WTC11 (cell line): ENCODE results near the gene ELP5. TPM values are rescaled to one million over a fixed set of nuclear protein-coding genes. Genes with fewer than 3 reads are reported as not detected.

Experiments used
- ATAC-seq: fragments of 200-7000 bp; cut with Tn5 transposase; 2 replicates; pipeline ENCODE4 v1.10.0; 2021; ENCODE audit warnings: mild to moderate bottlenecking, moderate library complexity
- CTCF ChIA-PET: fragments of 300-600 bp; sonication (Branson Sonifier 250); formaldehyde crosslinking; loops from one replicate; lab custom pipeline; 2021; ENCODE audit warnings: antibody characterized with exemption; lab: Charles Lee
- POLR2A ChIA-PET: fragments of 350-600 bp; sonication (Branson Sonifier 250); formaldehyde crosslinking; loops from one replicate; lab custom pipeline; 2021; ENCODE audit warnings: antibody characterized with exemption; lab: Charles Lee
- DNase-seq: peaks from one replicate; pipeline ENCODE4 v3.0.0; 2021; ENCODE audit warnings: low spot score
- H3K27ac Mint-ChIP-seq: 2 replicates; pipeline ENCODE4 v1.8.0; 2021; ENCODE audit warnings: mixed read lengths
- H3K27me3 Mint-ChIP-seq: 2 replicates; pipeline ENCODE4 v1.8.0; 2021; ENCODE audit warnings: low read depth, mild to moderate bottlenecking, moderate library complexity, mixed read lengths
- H3K36me3 Mint-ChIP-seq: 2 replicates; pipeline ENCODE4 v1.8.0; 2021; ENCODE audit warnings: mixed read lengths
- H3K4me1 Mint-ChIP-seq: 2 replicates; pipeline ENCODE4 v1.8.0; 2022; ENCODE audit warnings: mixed read lengths
- H3K4me3 Mint-ChIP-seq: 2 replicates; pipeline ENCODE4 v1.8.0; 2021; ENCODE audit warnings: mild to moderate bottlenecking, moderate library complexity, mixed read lengths
- H3K9me3 Mint-ChIP-seq: 2 replicates; pipeline ENCODE4 v1.8.0; 2021; ENCODE audit warnings: mixed read lengths
- CREB1 ChIP-seq: sonication (generic); formaldehyde crosslinking; IDR thresholded peaks from 2 replicates; pipeline ENCODE4 v1.8.0; 2023; ENCODE audit warnings: mild to moderate bottlenecking, missing genetic modification reagents
- CREM ChIP-seq: sonication (generic); formaldehyde crosslinking; IDR thresholded peaks from 2 replicates; pipeline ENCODE4 v1.8.1; 2022; ENCODE audit warnings: mild to moderate bottlenecking, missing genetic modification reagents, moderate library complexity
- GABPB1 ChIP-seq: sonication (generic); formaldehyde crosslinking; IDR thresholded peaks from 2 replicates; pipeline ENCODE4 v1.8.1; 2023; ENCODE audit warnings: mild to moderate bottlenecking, missing genetic modification reagents
- HMGA2 ChIP-seq: fragments of 250-450 bp; sonication (Bioruptor Pico); IDR thresholded peaks from 2 replicates; pipeline ENCODE4 v1.4.0; 2021; ENCODE audit warnings: mild to moderate bottlenecking, moderate library complexity
- NFYB ChIP-seq: sonication (generic); formaldehyde crosslinking; conservative IDR thresholded peaks from 2 replicates; pipeline ENCODE4 v1.8.0; 2022; ENCODE audit warnings: low read depth, missing genetic modification reagents
- NR1H2 ChIP-seq: sonication (generic); formaldehyde crosslinking; IDR thresholded peaks from 2 replicates; pipeline ENCODE4 v1.9.0; 2021; ENCODE audit warnings: mild to moderate bottlenecking, moderate library complexity, missing genetic modification reagents
- NR3C1 ChIP-seq: sonication (generic); formaldehyde crosslinking; conservative IDR thresholded peaks from 2 replicates; pipeline ENCODE4 v1.8.1; 2023; ENCODE audit warnings: low read depth, mild to moderate bottlenecking, missing genetic modification reagents
- SMAD4 ChIP-seq: sonication (generic); formaldehyde crosslinking; IDR thresholded peaks from 2 replicates; pipeline ENCODE4 v1.8.0; 2022; ENCODE audit warnings: mild to moderate bottlenecking, missing genetic modification reagents
- TCF7 ChIP-seq: sonication (generic); formaldehyde crosslinking; IDR thresholded peaks from 2 replicates; pipeline ENCODE4 v1.8.0; 2022; ENCODE audit warnings: mild to moderate bottlenecking, low read depth, missing genetic modification reagents, moderate library complexity
- ZNF138 ChIP-seq: sonication (generic); formaldehyde crosslinking; conservative IDR thresholded peaks from 2 replicates; pipeline ENCODE4 v1.8.1; 2022; ENCODE audit warnings: mild to moderate bottlenecking, moderate library complexity, missing genetic modification reagents
- total RNA-seq: library from RNA; stranded (reverse); gene quantifications from 3 replicates; pipeline ENCODE4 v1.2.3, GENCODE V29; 2021
- TF ChIP-seq, protein P1 (sequence below): fragments of 250-450 bp; sonication (Bioruptor Pico); IDR thresholded peaks from 2 replicates; pipeline ENCODE4 v1.9.0; 2021; ENCODE audit warnings: mild to moderate bottlenecking
- TF ChIP-seq, protein P2 (sequence below): sonication (generic); formaldehyde crosslinking; IDR thresholded peaks from 2 replicates; pipeline ENCODE4 v1.8.1; 2023; ENCODE audit warnings: mild to moderate bottlenecking, missing genetic modification reagents, moderate library complexity
- TF ChIP-seq, protein P3 (sequence below): sonication (generic); formaldehyde crosslinking; IDR thresholded peaks from 2 replicates; pipeline ENCODE4 v1.8.0; 2022; ENCODE audit warnings: mild to moderate bottlenecking, missing genetic modification reagents
- TF ChIP-seq, protein P4 (sequence below): sonication (generic); formaldehyde crosslinking; IDR thresholded peaks from 2 replicates; pipeline ENCODE4 v1.8.1; 2023; ENCODE audit warnings: mild to moderate bottlenecking, missing genetic modification reagents
- TF ChIP-seq, protein P5 (sequence below): sonication (generic); formaldehyde crosslinking; IDR thresholded peaks from 2 replicates; pipeline ENCODE4 v1.8.0; 2022; ENCODE audit warnings: mild to moderate bottlenecking, missing genetic modification reagents
- TF ChIP-seq, protein P6 (sequence below): sonication (generic); formaldehyde crosslinking; IDR thresholded peaks from 2 replicates; pipeline ENCODE4 v1.8.0; 2023; ENCODE audit warnings: mild to moderate bottlenecking, missing genetic modification reagents
- TF ChIP-seq, protein P7 (sequence below): sonication (generic); formaldehyde crosslinking; IDR thresholded peaks from 2 replicates; pipeline ENCODE4 v1.8.1; 2023; ENCODE audit warnings: mild to moderate bottlenecking, missing genetic modification reagents, moderate library complexity
- TF ChIP-seq, protein P8 (sequence below): fragments of 250-450 bp; sonication (Bioruptor Pico); IDR thresholded peaks from 2 replicates; pipeline ENCODE4 v2.1.2; 2022; ENCODE audit warnings: mild to moderate bottlenecking, moderate library complexity

Gene ELP5
- total RNA-seq, 1 experiment from 2014 or later, result 101 TPM

DNA sequence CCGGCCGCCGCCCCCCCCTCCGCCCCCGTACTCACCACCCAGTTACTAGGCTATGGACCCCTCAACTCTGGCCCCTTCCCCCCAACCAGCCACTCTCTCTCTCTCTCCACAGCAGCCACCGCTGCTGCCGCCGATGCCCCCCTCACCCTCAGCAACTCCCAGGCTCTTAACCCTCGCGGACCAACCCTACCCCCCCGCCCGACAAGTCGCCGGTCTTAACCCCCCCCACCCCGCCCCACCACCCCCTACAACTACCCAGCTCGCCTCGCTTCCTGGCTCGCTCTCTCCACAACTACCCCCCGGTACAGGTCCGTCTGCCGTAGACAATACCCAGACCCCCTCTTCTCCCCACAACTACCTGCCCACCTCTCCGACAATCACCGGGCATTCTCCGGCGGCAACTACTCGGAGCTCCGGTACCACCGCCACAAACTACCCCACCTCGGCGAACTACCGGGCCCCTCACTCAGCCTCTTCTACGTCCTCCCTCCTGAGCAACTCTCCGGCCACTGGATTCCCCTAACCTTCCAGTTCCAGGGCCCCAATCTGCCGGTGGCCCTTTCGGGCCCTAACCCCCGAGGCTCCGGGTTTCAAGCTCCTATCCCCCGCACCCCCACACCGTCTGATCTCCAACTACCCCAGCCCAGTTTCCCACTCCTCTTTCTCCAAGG lies 13.5 kb upstream of the ELP5 start (continued):
- TF ChIP-seq, protein P1, sequence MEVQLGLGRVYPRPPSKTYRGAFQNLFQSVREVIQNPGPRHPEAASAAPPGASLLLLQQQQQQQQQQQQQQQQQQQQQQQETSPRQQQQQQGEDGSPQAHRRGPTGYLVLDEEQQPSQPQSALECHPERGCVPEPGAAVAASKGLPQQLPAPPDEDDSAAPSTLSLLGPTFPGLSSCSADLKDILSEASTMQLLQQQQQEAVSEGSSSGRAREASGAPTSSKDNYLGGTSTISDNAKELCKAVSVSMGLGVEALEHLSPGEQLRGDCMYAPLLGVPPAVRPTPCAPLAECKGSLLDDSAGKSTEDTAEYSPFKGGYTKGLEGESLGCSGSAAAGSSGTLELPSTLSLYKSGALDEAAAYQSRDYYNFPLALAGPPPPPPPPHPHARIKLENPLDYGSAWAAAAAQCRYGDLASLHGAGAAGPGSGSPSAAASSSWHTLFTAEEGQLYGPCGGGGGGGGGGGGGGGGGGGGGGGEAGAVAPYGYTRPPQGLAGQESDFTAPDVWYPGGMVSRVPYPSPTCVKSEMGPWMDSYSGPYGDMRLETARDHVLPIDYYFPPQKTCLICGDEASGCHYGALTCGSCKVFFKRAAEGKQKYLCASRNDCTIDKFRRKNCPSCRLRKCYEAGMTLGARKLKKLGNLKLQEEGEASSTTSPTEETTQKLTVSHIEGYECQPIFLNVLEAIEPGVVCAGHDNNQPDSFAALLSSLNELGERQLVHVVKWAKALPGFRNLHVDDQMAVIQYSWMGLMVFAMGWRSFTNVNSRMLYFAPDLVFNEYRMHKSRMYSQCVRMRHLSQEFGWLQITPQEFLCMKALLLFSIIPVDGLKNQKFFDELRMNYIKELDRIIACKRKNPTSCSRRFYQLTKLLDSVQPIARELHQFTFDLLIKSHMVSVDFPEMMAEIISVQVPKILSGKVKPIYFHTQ (CRISPR knock-in tag), result no peak
- TF ChIP-seq ZNF138 (CRISPR knock-in tag), result no peak
- TF ChIP-seq, all 79 proteins: peak for 0

DNA sequence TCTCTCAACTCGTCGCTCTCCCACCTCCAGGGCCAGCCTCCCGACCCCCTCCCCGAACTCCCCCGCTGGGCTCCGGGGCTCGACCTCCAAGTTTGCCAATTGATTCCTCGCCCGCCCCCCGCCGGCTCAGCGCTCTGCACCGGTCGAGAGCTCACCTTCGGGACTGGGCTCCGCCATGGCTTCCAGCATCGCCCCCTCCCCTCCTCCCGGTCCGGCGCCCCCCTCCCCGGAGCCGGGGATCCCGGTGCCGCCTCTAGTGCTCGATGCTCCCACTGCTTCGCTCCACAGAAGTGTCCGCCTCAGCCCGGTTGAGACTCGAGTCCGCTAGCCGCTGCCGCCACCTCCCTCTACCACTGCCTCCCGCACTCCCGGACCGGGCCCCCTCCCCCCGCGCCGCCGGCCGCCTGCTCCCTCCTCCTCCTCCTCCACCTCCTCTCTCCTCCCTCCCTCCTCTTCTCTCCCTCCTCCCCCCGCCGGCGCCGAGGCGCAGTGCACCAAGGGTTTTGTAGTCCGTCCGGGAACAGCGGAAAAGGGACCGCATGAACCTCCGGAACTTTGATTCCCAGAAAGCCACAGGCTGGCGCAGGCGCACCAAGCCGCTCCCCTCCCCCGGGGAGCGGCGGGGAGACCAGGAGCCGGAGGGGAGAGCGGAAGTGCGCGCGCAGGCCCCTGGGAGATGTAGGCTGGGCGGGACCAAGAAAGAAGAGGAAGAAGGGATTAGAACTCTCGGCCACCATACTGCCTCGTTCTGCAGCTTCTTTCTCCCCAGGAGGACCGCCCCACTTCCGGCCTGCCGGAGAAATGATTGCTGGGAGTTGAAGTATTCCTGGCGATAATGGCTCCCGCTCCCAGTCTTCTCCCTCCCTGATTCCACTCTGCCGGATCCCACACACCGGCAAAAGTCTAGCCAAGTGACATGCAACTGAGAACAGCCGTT lies 12.7 kb upstream of the ELP5 start, which contains the start of gene PHF23:
TSS of gene PHF23 (minus strand) at position 367 of the 937 bp plus-strand sequence. CDS start at position 189, 178 bp downstream.
- POLR2A ChIA-PET, result interaction anchor here (0.7 to 1.8 kb wide), 5 partner anchors 12 to 90 kb away, joined by 3 to 8 read pairs (median 4); partner anchors contain the start of genes ACADVL, CTDNEP1, ELP5 and NEURL4
- peak; percentile 73 for ATAC-seq
- no peaks in the 10 kb centered on the region for H3K9me3 Mint-ChIP-seq
- TF ChIP-seq, protein P2, sequence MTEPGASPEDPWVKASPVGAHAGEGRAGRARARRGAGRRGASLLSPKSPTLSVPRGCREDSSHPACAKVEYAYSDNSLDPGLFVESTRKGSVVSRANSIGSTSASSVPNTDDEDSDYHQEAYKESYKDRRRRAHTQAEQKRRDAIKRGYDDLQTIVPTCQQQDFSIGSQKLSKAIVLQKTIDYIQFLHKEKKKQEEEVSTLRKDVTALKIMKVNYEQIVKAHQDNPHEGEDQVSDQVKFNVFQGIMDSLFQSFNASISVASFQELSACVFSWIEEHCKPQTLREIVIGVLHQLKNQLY (CRISPR knock-in tag), result no peak
- TF ChIP-seq NFYB (CRISPR knock-in tag) (no peak), GABPB1 (CRISPR knock-in tag) (peak; percentile 71), SMAD4 (CRISPR knock-in tag) (no peak), NR3C1 (CRISPR knock-in tag) (no peak), CREB1 (CRISPR knock-in tag) (no peak), NR1H2 (CRISPR knock-in tag) (no peak), HMGA2 (CRISPR knock-in tag) (no peak), TCF7 (CRISPR knock-in tag) (no peak), CREM (CRISPR knock-in tag) (peak; percentile 23; the same call in 1 of the 2 replicates)
- TF ChIP-seq, protein P3, sequence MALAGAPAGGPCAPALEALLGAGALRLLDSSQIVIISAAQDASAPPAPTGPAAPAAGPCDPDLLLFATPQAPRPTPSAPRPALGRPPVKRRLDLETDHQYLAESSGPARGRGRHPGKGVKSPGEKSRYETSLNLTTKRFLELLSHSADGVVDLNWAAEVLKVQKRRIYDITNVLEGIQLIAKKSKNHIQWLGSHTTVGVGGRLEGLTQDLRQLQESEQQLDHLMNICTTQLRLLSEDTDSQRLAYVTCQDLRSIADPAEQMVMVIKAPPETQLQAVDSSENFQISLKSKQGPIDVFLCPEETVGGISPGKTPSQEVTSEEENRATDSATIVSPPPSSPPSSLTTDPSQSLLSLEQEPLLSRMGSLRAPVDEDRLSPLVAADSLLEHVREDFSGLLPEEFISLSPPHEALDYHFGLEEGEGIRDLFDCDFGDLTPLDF, result no peak
- TF ChIP-seq, protein P4, sequence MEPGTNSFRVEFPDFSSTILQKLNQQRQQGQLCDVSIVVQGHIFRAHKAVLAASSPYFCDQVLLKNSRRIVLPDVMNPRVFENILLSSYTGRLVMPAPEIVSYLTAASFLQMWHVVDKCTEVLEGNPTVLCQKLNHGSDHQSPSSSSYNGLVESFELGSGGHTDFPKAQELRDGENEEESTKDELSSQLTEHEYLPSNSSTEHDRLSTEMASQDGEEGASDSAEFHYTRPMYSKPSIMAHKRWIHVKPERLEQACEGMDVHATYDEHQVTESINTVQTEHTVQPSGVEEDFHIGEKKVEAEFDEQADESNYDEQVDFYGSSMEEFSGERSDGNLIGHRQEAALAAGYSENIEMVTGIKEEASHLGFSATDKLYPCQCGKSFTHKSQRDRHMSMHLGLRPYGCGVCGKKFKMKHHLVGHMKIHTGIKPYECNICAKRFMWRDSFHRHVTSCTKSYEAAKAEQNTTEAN (CRISPR knock-in tag), result 0 out of 2 replicates have a peak, but pooled peaks have one; percentile 54
- TF ChIP-seq, protein P5, sequence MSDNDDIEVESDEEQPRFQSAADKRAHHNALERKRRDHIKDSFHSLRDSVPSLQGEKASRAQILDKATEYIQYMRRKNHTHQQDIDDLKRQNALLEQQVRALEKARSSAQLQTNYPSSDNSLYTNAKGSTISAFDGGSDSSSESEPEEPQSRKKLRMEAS (CRISPR knock-in tag), result peak; percentile 47; the same call in 1 of the 2 replicates
- TF ChIP-seq, protein P6, sequence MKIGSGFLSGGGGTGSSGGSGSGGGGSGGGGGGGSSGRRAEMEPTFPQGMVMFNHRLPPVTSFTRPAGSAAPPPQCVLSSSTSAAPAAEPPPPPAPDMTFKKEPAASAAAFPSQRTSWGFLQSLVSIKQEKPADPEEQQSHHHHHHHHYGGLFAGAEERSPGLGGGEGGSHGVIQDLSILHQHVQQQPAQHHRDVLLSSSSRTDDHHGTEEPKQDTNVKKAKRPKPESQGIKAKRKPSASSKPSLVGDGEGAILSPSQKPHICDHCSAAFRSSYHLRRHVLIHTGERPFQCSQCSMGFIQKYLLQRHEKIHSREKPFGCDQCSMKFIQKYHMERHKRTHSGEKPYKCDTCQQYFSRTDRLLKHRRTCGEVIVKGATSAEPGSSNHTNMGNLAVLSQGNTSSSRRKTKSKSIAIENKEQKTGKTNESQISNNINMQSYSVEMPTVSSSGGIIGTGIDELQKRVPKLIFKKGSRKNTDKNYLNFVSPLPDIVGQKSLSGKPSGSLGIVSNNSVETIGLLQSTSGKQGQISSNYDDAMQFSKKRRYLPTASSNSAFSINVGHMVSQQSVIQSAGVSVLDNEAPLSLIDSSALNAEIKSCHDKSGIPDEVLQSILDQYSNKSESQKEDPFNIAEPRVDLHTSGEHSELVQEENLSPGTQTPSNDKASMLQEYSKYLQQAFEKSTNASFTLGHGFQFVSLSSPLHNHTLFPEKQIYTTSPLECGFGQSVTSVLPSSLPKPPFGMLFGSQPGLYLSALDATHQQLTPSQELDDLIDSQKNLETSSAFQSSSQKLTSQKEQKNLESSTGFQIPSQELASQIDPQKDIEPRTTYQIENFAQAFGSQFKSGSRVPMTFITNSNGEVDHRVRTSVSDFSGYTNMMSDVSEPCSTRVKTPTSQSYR (CRISPR knock-in tag), result peak; percentile 77; the same call in 1 of the 2 replicates
- TF ChIP-seq, protein P7, sequence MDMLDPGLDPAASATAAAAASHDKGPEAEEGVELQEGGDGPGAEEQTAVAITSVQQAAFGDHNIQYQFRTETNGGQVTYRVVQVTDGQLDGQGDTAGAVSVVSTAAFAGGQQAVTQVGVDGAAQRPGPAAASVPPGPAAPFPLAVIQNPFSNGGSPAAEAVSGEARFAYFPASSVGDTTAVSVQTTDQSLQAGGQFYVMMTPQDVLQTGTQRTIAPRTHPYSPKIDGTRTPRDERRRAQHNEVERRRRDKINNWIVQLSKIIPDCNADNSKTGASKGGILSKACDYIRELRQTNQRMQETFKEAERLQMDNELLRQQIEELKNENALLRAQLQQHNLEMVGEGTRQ (CRISPR knock-in tag), result peak; percentile 44; the same call in 1 of the 2 replicates
- TF ChIP-seq, protein P8, sequence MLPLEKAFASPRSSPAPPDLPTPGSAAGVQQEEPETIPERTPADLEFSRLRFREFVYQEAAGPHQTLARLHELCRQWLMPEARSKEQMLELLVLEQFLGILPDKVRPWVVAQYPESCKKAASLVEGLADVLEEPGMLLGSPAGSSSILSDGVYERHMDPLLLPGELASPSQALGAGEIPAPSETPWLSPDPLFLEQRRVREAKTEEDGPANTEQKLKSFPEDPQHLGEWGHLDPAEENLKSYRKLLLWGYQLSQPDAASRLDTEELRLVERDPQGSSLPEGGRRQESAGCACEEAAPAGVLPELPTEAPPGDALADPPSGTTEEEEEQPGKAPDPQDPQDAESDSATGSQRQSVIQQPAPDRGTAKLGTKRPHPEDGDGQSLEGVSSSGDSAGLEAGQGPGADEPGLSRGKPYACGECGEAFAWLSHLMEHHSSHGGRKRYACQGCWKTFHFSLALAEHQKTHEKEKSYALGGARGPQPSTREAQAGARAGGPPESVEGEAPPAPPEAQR (CRISPR knock-in tag), result no peak

More for the DNA sequence above, 12.7 kb upstream of the ELP5 start, which contains the start of gene PHF23:
- Mint-ChIP-seq H3K27me3 (no peaks in the 10 kb centered on the region), H3K4me3 (peak within 1 kb of the TSS; percentile 95), H3K27ac (peak within 1 kb of the TSS; percentile 93), H3K4me1 (peaks cover 39% of the 10 kb centered on the region), H3K36me3 (peaks cover 35% of the 10 kb centered on the region)
- peak; percentile 99 for DNase-seq
- CTCF ChIA-PET, result interaction anchor here (0.6 to 6.0 kb wide), 7 partner anchors 8 to 62 kb away, joined by 4 to 36 read pairs (median 6); partner anchors contain the start of genes ACADVL and DLG4
